ENCODE data around the gene AKR1A1.
"Not testable (repeated sequence)": the region's sequence is repeated elsewhere in the genome, so short reads cannot be mapped to it uniquely, and the experiment has no call there.

Gene AKR1A1

GRCh38 chr1:45550401-45551351 is at the start of gene AKR1A1:
AKR1A1 (plus strand) TSS chr1:45550826; CDS start chr1:45561795, 10,969 bp downstream.
- DNase-seq: peak; percentile 93

GRCh38 chr1:45501505-45501859 is 49.1 kb upstream of the AKR1A1 start:
- DNase-seq: no peak

- DNase-seq: no peak
These were observed 46.9 kb upstream of the AKR1A1 start for GRCh38 chr1:45503462-45504360.

- DNase-seq: no peak
These were observed 43.4 kb upstream of the AKR1A1 start for GRCh38 chr1:45507195-45507594.

- DNase-seq: no peak
These were observed 42.7 kb upstream of the AKR1A1 start for GRCh38 chr1:45507893-45508292.

- DNase-seq: no peak
These were observed 42.1 kb upstream of the AKR1A1 start for GRCh38 chr1:45508295-45509151.

GRCh38 chr1:45510036-45510971 is 40.3 kb upstream of the AKR1A1 start:
- DNase-seq: no peak

- no peak for DNase-seq
These were observed 39.6 kb upstream of the AKR1A1 start for GRCh38 chr1:45510972-45511527.

- peak; percentile 47 for DNase-seq
These were observed 38.0 kb upstream of the AKR1A1 start for GRCh38 chr1:45512641-45513054.

GRCh38 chr1:45513532-45514260 is 36.9 kb upstream of the AKR1A1 start:
- DNase-seq: not testable (repeated sequence)

- DNase-seq: no peak
These were observed 34.6 kb upstream of the AKR1A1 start for GRCh38 chr1:45516036-45516435.

GRCh38 chr1:45516465-45516864 is 34.2 kb upstream of the AKR1A1 start:
- DNase-seq: no peak

GRCh38 chr1:45518366-45518765 is 32.3 kb upstream of the AKR1A1 start:
- DNase-seq: not testable (repeated sequence)

- no peak for DNase-seq
These were observed 31.7 kb upstream of the AKR1A1 start for GRCh38 chr1:45518910-45519309.

GRCh38 chr1:45519774-45520173 is 30.9 kb upstream of the AKR1A1 start:
- DNase-seq: not testable (repeated sequence)

- peak; percentile 96 for DNase-seq
These were observed 29.0 kb upstream of the AKR1A1 start, which contains the start of gene PRDX1 for GRCh38 chr1:45521413-45522323. PRDX1 (minus strand) TSS chr1:45521884; CDS start chr1:45519043, 2,841 bp downstream.

GRCh38 chr1:45522324-45523104 is 28.1 kb upstream of the AKR1A1 start:
- DNase-seq: no peak

GRCh38 chr1:45523516-45523915 is 27.1 kb upstream of the AKR1A1 start:
- DNase-seq: not testable (repeated sequence)
